K562 (cell line): Measurements from ENCODE around the gene PTCH2. TPM values are rescaled to one million over a fixed set of nuclear protein-coding genes. Genes with fewer than 3 reads are reported as not detected.

Source experiments
- ATAC-seq: fragments of 200-7000 bp; cut with Tn5 transposase; 3 replicates; pipeline ENCODE4 v1.9.1; 2020; ENCODE audit warnings: moderate library complexity
- BruUV-seq: library from RNA; stranded (reverse); fragments of 400-500 nt; replicated peaks from 2 replicates; lab custom pipeline; 2021; lab: Mats Ljungman, UMichigan
- CTCF ChIA-PET: fragments of 300-600 bp; formaldehyde crosslinking; extraction: SDS; loops from one replicate; lab custom pipeline; 2021; ENCODE audit warnings: low intra/inter-chr PET ratio; lab: Yijun Ruan, JAX
- POLR2A ChIA-PET: fragments of 300-600, 350-650 bp; sonication (Branson Sonifier 250); formaldehyde crosslinking; extraction: SDS; loops from one replicate; lab custom pipeline; 2021; ENCODE audit warnings: antibody characterized with exemption, inconsistent platforms; lab: Yijun Ruan, JAX
- DNase-seq, 4 experiments: peaks; one replicate each; pipeline versions ENCODE4 v3.0.0 to v3.0.0-alpha.2; 2011 to 2018; ENCODE audit warnings: low spot score in 3 of 4, mixed read lengths in 3 of 4; ENCODE audit errors: extremely low read depth in 1 of 4
- FAIRE-seq: peaks from 2 replicates; lab custom pipeline; 2011; peaks lifted over from hg19 to GRCh38; lab: Jason Lieb, UNC
- H2AFZ ChIP-seq: 2 replicates; pipeline ENCODE4 v1.6.0; 2011; ENCODE audit warnings: low read depth, low read length, control low read depth, inconsistent platforms
- H3K27ac ChIP-seq: fragments of 200-600 bp; 3 replicates; pipeline ENCODE4 v1.8.0; 2011; ENCODE audit warnings: low read depth, mild to moderate bottlenecking, control low read depth, inconsistent platforms, low read length, moderate library complexity, mixed read lengths; ENCODE audit errors: extremely low read depth
- H3K27me3 ChIP-seq, 2 experiments: fragments of 300-600 bp in 1 of 2; 2 replicates in 1 of 2; 3 replicates in 1 of 2; pipeline versions ENCODE4 v1.6.0 to v1.8.0; 2011; ENCODE audit warnings: inconsistent platforms in 2 of 2, low read length in 2 of 2, mild to moderate bottlenecking in 1 of 2, mixed read lengths in 1 of 2, moderate library complexity in 1 of 2; ENCODE audit not compliant: control insufficient read depth in 2 of 2, insufficient read depth in 2 of 2
- H3K36me3 ChIP-seq: fragments of 300-600 bp; 3 replicates; pipeline ENCODE4 v1.8.0; 2011; ENCODE audit warnings: mild to moderate bottlenecking, low read length, inconsistent platforms; ENCODE audit not compliant: control insufficient read depth, insufficient read depth
- H3K4me1 ChIP-seq, 2 experiments: fragments of 200-600 bp in 1 of 2; replicated peaks in 1 of 2; 2 replicates in 1 of 2; 3 replicates in 1 of 2; pipeline versions ENCODE4 v1.5.1 to v1.8.0; 2011; ENCODE audit warnings: inconsistent platforms in 2 of 2, low read length in 2 of 2, mild to moderate bottlenecking in 1 of 2, mixed read lengths in 1 of 2, moderate library complexity in 1 of 2; ENCODE audit not compliant: control insufficient read depth in 2 of 2, insufficient read depth in 2 of 2
- H3K4me2 ChIP-seq: 2 replicates; pipeline ENCODE4 v1.6.1; 2011; ENCODE audit warnings: low read length, control low read depth, inconsistent platforms, mixed read lengths; ENCODE audit not compliant: insufficient read depth
- H3K4me3 ChIP-seq: fragments of 200-600 bp; sonication (generic), shearing (Covaris generic); 2 replicates; pipeline ENCODE4 v1.5.1; 2016; ENCODE audit warnings: control low read depth, inconsistent platforms
- H3K79me2 ChIP-seq: fragments of 200-600 bp; 3 replicates; pipeline ENCODE4 v1.8.0; 2011; ENCODE audit warnings: low read length, inconsistent platforms; ENCODE audit not compliant: control insufficient read depth, insufficient read depth
- H3K9ac ChIP-seq, 2 experiments: 2 replicates each; pipeline versions ENCODE4 v1.6.0 to v1.6.1; 2011; ENCODE audit warnings: low read depth in 2 of 2, low read length in 2 of 2, control low read depth in 1 of 2, inconsistent platforms in 1 of 2, mild to moderate bottlenecking in 1 of 2, mixed read lengths in 1 of 2; ENCODE audit not compliant: insufficient read depth in 1 of 2
- H3K9me1 ChIP-seq: one replicate; pipeline ENCODE4 v1.6.0; 2011; ENCODE audit warnings: inconsistent platforms, mild to moderate bottlenecking, low read length, moderate library complexity; ENCODE audit not compliant: control insufficient read depth, insufficient read depth
- H3K9me3 ChIP-seq: replicated peaks from 2 replicates; pipeline ENCODE4 v1.5.1; 2011; ENCODE audit warnings: low read depth, low read length, inconsistent platforms; ENCODE audit not compliant: control insufficient read depth, insufficient read depth
- H4K20me1 ChIP-seq: replicated peaks from 2 replicates; pipeline ENCODE4 v1.6.1; 2011; ENCODE audit warnings: low read length, inconsistent platforms, mixed read lengths; ENCODE audit not compliant: control insufficient read depth, insufficient read depth
- GTF2A2 ChIP-seq: IDR thresholded peaks from 2 replicates; pipeline ENCODE4 v1.6.1; 2016; ENCODE audit warnings: mild to moderate bottlenecking, missing genetic modification characterization, missing compliant biosample characterization
- GTF2F1 ChIP-seq: IDR thresholded peaks from 2 replicates; pipeline ENCODE4 v1.6.1; 2011; ENCODE audit warnings: low read depth, low read length, improper control_type of control experiment
- NFATC3 ChIP-seq: fragments of 450-650 bp; IDR thresholded peaks from 2 replicates; pipeline ENCODE4 v1.6.1; 2017; ENCODE audit warnings: mild to moderate bottlenecking
- NR2C1 ChIP-seq, 2 experiments: fragments of 450-650 bp; IDR thresholded peaks; 2 replicates each; pipeline ENCODE4 v1.6.1; 2017; ENCODE audit warnings: mild to moderate bottlenecking in 2 of 2, antibody characterized with exemption in 1 of 2, inconsistent platforms in 1 of 2, missing compliant biosample characterization in 1 of 2, missing genetic modification characterization in 1 of 2
- RAD51 ChIP-seq: fragments of 450-650 bp; IDR thresholded peaks from 2 replicates; pipeline ENCODE4 v1.7.1; 2016; ENCODE audit warnings: low read depth, mild to moderate bottlenecking, borderline replicate concordance
- SMAD2 ChIP-seq: fragments of 150-350 bp; IDR thresholded peaks from 2 replicates; pipeline ENCODE4 v1.6.1; 2014; ENCODE audit warnings: low read depth, mild to moderate bottlenecking, low read length
- SMARCC2 ChIP-seq: fragments of 450-650 bp; IDR thresholded peaks from 2 replicates; pipeline ENCODE4 v1.6.1; 2017; ENCODE audit warnings: antibody characterized with exemption, moderate library complexity, mild to moderate bottlenecking, low read depth
- ZBTB17 ChIP-seq: fragments of 450-650 bp; formaldehyde crosslinking; IDR thresholded peaks from 2 replicates; pipeline ENCODE4 v1.4.0; 2020; ENCODE audit warnings: mild to moderate bottlenecking
- ZNF217 ChIP-seq: sonication (generic); formaldehyde crosslinking; IDR thresholded peaks from 2 replicates; pipeline ENCODE4 v1.8.0; 2022; ENCODE audit warnings: mild to moderate bottlenecking, missing genetic modification reagents
- WGBS: fragments of 100-300 bp; shearing (Covaris generic); methylation state at CpG from one replicate; pipeline ENCODE4 v1.1.6; 2016; ENCODE audit warnings: low coverage, mixed read lengths; ENCODE audit not compliant: insufficient coverage; ENCODE audit errors: missing lambda C conversion rate; 5-methylcytosine and 5-hydroxymethylcytosine counted together
- in situ Hi-C: fragments of 300-500 bp; cut with MboI; formaldehyde crosslinking; loops from 4 replicates; pipeline ENCODE4 v1.15.0; 2018; ENCODE audit warnings: inconsistent platforms, mixed read lengths
- intact Hi-C: fragments of 100-400 bp; cut with micrococcal nuclease; formaldehyde crosslinking; loops from 2 replicates; pipeline ENCODE4 v1.14.2; 2022
- polyA plus RNA-seq, 8 experiments: library from polyadenylated mRNA; depleted of rRNA in 4 of 8; stranded (reverse) in 5 of 8; unstranded in 3 of 8; fragments of >200 nt; fragmentation: Nextera tagmentation in 2 of 8; fragmentation: Illumina TruSeq in 1 of 8; extraction: Ambion mirVana in 2 of 8; extraction: Trizol in 1 of 8; gene quantifications; 2 replicates each; pipeline versions ENCODE4 v1.2.1 to v1.2.3, GENCODE V29; 2011 to 2014; ENCODE audit warnings: inconsistent platforms in 1 of 8, missing spikeins in 1 of 8
- total RNA-seq, 7 experiments: library from RNA; depleted of rRNA in 6 of 7; stranded (reverse); fragments of >200 nt in 6 of 7; fragmentation: Illumina TruSeq in 2 of 7; extraction: Trizol in 2 of 7; gene quantifications; 2 replicates each; pipeline versions ENCODE4 v1.2.1 to v1.2.3, GENCODE V29; 2011 to 2021; ENCODE audit warnings: low replicate concordance in 1 of 7
- TF ChIP-seq, protein P1 (sequence below): fragments of 450-650 bp; IDR thresholded peaks from 2 replicates; pipeline ENCODE4 v1.6.1; 2017; ENCODE audit warnings: antibody characterized with exemption
- TF ChIP-seq, protein P2 (sequence below): fragments of 250-450 bp; sonication (Bioruptor Pico); IDR thresholded peaks from 2 replicates; pipeline ENCODE4 v1.5.0; 2021; ENCODE audit warnings: mild to moderate bottlenecking, moderate library complexity

The PTCH2 gene
- total and polyA plus RNA-seq, 9 of the 15 experiments (the other 6 are each of a cell fraction or from before 2014, with no cell fraction given): 0.15 to 27.3 (median 0.48) TPM; not detected in 1

DNA sequence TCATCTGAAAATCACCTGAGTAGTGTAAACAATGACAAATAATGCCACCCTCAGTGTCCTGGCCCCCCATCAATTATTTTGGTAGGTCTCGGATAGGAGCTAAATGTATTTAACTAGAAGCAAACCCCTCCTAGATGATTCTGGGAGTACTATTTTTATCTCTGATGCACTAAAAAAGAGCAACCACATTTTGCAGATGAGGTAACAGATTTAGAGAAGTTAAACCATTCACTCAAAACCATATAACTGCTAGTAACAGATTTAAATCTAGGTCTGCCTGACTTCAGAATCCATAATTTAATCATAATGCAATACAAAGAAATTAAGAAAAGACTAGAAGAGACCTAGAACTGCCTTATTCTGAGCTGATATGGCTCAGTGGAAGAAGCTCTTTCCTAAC, 17.3 kb upstream of the PTCH2 start:
- H3K4me3 ChIP-seq: no peak overlapping the region
- H3K9ac ChIP-seq: no peak overlapping the region
- H3K9me1 ChIP-seq: no peaks in the 10 kb centered on the region
- in situ Hi-C loops (no loop called here), intact Hi-C loops (no loop called here)
- ATAC-seq (no peak), DNase-seq (no peak), FAIRE-seq (no peak)
- WGBS: 93% methylated on average over 1 of the region's 1 CpG
- H3K36me3 ChIP-seq: peaks cover 57% of the 10 kb centered on the region
- no peaks in the 10 kb centered on the region for H4K20me1 ChIP-seq
- H3K4me2 ChIP-seq: no peak overlapping the region
- peaks cover 0 to 9% of the 10 kb centered on the region in 2 experiments; a peak in 2 of 5 replicates for H3K4me1 ChIP-seq
- TF ChIP-seq, protein P1, sequence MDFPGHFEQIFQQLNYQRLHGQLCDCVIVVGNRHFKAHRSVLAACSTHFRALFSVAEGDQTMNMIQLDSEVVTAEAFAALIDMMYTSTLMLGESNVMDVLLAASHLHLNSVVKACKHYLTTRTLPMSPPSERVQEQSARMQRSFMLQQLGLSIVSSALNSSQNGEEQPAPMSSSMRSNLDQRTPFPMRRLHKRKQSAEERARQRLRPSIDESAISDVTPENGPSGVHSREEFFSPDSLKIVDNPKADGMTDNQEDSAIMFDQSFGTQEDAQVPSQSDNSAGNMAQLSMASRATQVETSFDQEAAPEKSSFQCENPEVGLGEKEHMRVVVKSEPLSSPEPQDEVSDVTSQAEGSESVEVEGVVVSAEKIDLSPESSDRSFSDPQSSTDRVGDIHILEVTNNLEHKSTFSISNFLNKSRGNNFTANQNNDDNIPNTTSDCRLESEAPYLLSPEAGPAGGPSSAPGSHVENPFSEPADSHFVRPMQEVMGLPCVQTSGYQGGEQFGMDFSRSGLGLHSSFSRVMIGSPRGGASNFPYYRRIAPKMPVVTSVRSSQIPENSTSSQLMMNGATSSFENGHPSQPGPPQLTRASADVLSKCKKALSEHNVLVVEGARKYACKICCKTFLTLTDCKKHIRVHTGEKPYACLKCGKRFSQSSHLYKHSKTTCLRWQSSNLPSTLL: no peak
- no peak for TF ChIP-seq SMARCC2
- no peak for TF ChIP-seq NFATC3
- H3K27me3 ChIP-seq: no peaks in the 10 kb centered on the region
- H3K27ac ChIP-seq: no peak overlapping the region
- no peaks in the 10 kb centered on the region for H3K79me2 ChIP-seq
- H3K9me3 ChIP-seq: no peaks in the 10 kb centered on the region
- ChIA-PET POLR2A (interaction anchor here (0.7 to 2.1 kb wide), 4 partner anchors 38 to 372 kb away, joined by 3 to 6 read pairs (median 3); no protein-coding TSS in a partner anchor), CTCF (no interaction called here)
- H2AFZ ChIP-seq: no peak overlapping the region
- BruUV-seq: no TSS peak

DNA sequence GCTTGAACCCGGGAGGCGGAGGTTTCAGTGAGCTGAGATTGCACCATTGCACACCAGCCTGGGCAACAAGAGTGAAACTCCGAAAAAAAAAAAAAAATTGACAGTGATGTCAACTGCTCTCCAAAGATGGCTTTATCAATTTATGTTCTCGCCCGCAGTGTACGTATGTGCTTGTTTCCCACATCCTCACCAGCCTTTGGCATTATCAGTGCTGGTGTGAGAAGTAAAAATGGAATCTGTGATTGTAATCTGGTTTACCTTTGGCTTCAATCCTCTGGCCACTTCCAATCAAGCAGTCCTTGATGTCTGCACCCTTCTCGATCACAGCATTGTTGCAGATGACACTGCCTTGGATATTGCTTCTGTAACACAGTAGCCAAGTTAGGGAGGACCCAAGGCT, 14.4 kb upstream of the PTCH2 start:
- intact Hi-C loops: no loop called here
- no peak for FAIRE-seq
- in situ Hi-C loops: no loop called here
- TF ChIP-seq RAD51 (no peak), SMAD2 (no peak), ZNF217 (CRISPR knock-in tag) (no peak), ZBTB17 (CRISPR knock-in tag) (no peak), GTF2F1 (no peak), NR2C1 (IDR thresholded peaks at IDR 0.05) (no peak), NR2C1 (tag; IDR thresholded peaks at IDR 0.05) (no peak), GTF2A2 (no peak)
- TF ChIP-seq, protein P2, sequence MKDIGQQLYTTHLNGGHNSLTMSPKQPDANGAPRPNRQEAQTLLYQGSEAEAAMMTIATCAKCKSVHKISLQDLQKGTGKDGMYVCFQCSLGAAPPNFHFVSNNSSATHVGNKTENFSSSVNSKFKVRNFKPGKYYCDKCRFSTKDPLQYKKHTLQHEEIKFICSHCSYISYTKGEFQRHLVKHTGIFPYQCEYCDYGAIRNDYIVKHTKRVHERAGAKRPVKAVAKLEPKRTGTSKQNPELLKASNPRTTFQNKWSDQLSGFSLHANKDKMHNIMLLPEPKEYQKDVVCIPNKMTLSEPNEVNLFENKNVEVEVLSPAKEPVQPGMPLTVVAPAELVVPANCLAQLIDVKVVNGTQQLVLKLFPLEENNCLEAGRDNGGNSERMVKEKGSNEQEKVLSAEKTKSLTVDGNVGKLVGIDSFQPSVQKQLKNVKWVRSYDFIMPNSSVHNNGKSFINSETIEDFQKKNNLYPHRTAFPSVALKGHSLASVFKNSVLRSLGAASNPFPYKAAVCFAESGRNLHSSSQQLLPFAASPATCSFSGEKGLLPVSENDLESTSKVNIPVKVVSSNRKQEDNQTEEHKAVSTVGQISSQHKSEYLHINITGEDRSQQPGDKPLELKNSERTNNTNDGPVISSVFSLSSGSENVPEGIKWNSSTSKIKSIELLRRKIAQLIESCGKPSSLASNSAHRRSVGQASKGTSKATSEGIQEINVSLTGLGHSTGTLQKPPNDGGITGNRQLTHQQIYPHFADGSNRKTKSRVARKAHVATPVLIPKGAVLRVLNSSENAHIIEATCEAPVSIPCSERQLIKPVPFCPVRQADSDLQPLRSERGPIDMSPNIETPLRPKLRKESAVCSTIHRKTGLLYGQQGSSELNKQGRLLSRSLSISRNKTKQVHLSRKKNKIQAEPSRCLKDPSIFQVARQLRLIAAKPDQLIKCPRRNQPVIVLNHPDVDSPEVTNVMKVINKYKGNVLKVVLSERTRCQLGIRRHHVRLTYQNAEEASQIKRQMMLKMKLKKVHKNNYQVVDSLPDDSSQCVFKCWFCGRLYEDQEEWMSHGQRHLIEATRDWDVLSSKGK: no peak

More for the DNA sequence above, 14.4 kb upstream of the PTCH2 start:
- CTCF ChIA-PET: no interaction called here
- Histone ChIP-seq H3K27me3 (no peaks in the 10 kb centered on the region), H3K4me3 (no peak overlapping the region), H3K4me1 (no peaks in the 10 kb centered on the region), H2AFZ (no peak overlapping the region), H3K9me1 (no peaks in the 10 kb centered on the region), H4K20me1 (no peaks in the 10 kb centered on the region), H3K9me3 (no peaks in the 10 kb centered on the region), H3K9ac (no peak overlapping the region), H3K27ac (no peak overlapping the region), H3K4me2 (no peak overlapping the region), H3K36me3 (peaks cover 50% of the 10 kb centered on the region), H3K79me2 (no peaks in the 10 kb centered on the region)
- no TSS peak for BruUV-seq
- POLR2A ChIA-PET: interaction anchor here (0.6 to 1.8 kb wide), 3 partner anchors 11 to 64 kb away, joined by 4 to 7 read pairs (median 4); no protein-coding TSS in a partner anchor
- ATAC-seq (no peak), DNase-seq (no peak)
- 92% methylated on average over 7 of the region's 7 CpGs for WGBS
